K562 (cell line): ENCODE results near the gene ZNHIT2. TPM values are rescaled to one million over a fixed set of nuclear protein-coding genes. Genes with fewer than 3 reads are reported as not detected.

ENCODE experiments used
- ARNT ChIP-seq, 2 experiments: fragments of 450-650 bp; IDR thresholded peaks; 2 replicates each; pipeline ENCODE4 v1.6.1; 2016; ENCODE audit warnings: mild to moderate bottlenecking in 1 of 2
- CAMTA2 ChIP-seq: fragments of 250-450 bp; sonication (Bioruptor Pico); conservative IDR thresholded peaks from 2 replicates; pipeline ENCODE4 v1.5.1; 2022
- CBX2 ChIP-seq: fragments of 200-600 bp; sonication (generic); IDR thresholded peaks from one replicate; pipeline ENCODE4 v1.6.1; 2012; ENCODE audit warnings: mild to moderate bottlenecking, low read length, inconsistent platforms; ENCODE audit not compliant: insufficient read depth, poor library complexity, severe bottlenecking
- CCNT2 ChIP-seq: IDR thresholded peaks from 2 replicates; pipeline ENCODE4 v1.6.1; 2011; ENCODE audit warnings: borderline replicate concordance, low read depth, mild to moderate bottlenecking, moderate library complexity, mixed read lengths, low read length; ENCODE audit not compliant: insufficient read length; ENCODE audit errors: extremely low read depth
- GTF2A2 ChIP-seq: IDR thresholded peaks from 2 replicates; pipeline ENCODE4 v1.6.1; 2016; ENCODE audit warnings: mild to moderate bottlenecking, missing genetic modification characterization, missing compliant biosample characterization
- IFI16 ChIP-seq: fragments of 250-450 bp; sonication (Bioruptor Pico); IDR thresholded peaks from 2 replicates; pipeline ENCODE4 v2.1.2; 2022; ENCODE audit warnings: mild to moderate bottlenecking, inconsistent platforms
- ILF3 ChIP-seq: fragments of 450-650 bp; IDR thresholded peaks from 2 replicates; pipeline ENCODE4 v1.6.1; 2018; ENCODE audit warnings: antibody characterized with exemption, mild to moderate bottlenecking, moderate library complexity, borderline replicate concordance
- MCM7 ChIP-seq, 2 experiments: fragments of 450-650 bp; IDR thresholded peaks; 2 replicates each; pipeline ENCODE4 v1.6.1; 2016 to 2018
- MECOM ChIP-seq: fragments of 250-450 bp; sonication (Bioruptor Pico); IDR thresholded peaks from 2 replicates; pipeline ENCODE4 v1.8.0; 2022; ENCODE audit warnings: inconsistent platforms
- MYC ChIP-seq, 2 experiments: fragments of 250-450 bp in 1 of 2; sonication (Bioruptor Pico) in 1 of 2; IDR thresholded peaks; 2 replicates each; pipeline versions ENCODE4 v1.5.1 to v1.6.1; 2012 to 2021; ENCODE audit warnings: low read depth in 2 of 2, borderline replicate concordance in 1 of 2, improper control_type of control experiment in 1 of 2, low read length in 1 of 2, mild to moderate bottlenecking in 1 of 2, moderate library complexity in 1 of 2
- POLR2AphosphoS5 ChIP-seq: IDR thresholded peaks from 2 replicates; pipeline ENCODE4 v1.6.1; 2011; ENCODE audit warnings: mild to moderate bottlenecking, low read depth, low read length, moderate library complexity; ENCODE audit not compliant: control insufficient read depth, insufficient read depth
- POLR2H ChIP-seq: IDR thresholded peaks from 2 replicates; pipeline ENCODE4 v1.6.1; 2016; ENCODE audit warnings: missing genetic modification characterization, low read depth, mild to moderate bottlenecking, control low read depth, missing compliant biosample characterization, moderate library complexity
- SAFB ChIP-seq: fragments of 200-400 bp; formaldehyde crosslinking; IDR thresholded peaks from 2 replicates; pipeline ENCODE4 v1.6.1; 2017; ENCODE audit warnings: low read depth, low read length, borderline replicate concordance
- SMAD4 ChIP-seq: fragments of 250-450 bp; sonication (Bioruptor Pico); conservative IDR thresholded peaks from 2 replicates; pipeline ENCODE4 v1.8.0; 2021; ENCODE audit warnings: inconsistent platforms, mild to moderate bottlenecking, moderate library complexity
- SPI1 ChIP-seq: IDR thresholded peaks from 2 replicates; pipeline ENCODE4 v1.6.1; 2011; ENCODE audit warnings: low read depth, low read length, control low read depth, borderline replicate concordance
- SRF ChIP-seq, 2 experiments: fragments of 250-450, 450-650 bp in 1 of 2; sonication (Bioruptor Pico) in 1 of 2; sonication (generic) in 1 of 2; formaldehyde crosslinking; IDR thresholded peaks; 2 replicates each; pipeline versions ENCODE4 v1.5.0 to v1.5.1; 2020 to 2022; ENCODE audit warnings: mild to moderate bottlenecking in 1 of 2, missing genetic modification reagents in 1 of 2
- TBP ChIP-seq: optimal IDR thresholded peaks from 2 replicates; pipeline ENCODE3; 2011; ENCODE audit warnings: low read depth, low read length, improper control_type of control experiment
- ZNF253 ChIP-seq: fragments of 250-450 bp; sonication (Bioruptor Pico); conservative IDR thresholded peaks from 2 replicates; pipeline ENCODE4 v1.6.1; 2021; ENCODE audit warnings: mild to moderate bottlenecking
- ZSCAN32 ChIP-seq: fragments of 450-650 bp; formaldehyde crosslinking; IDR thresholded peaks from 2 replicates; pipeline ENCODE4 v1.4.0; 2020; ENCODE audit warnings: mild to moderate bottlenecking, moderate library complexity
- polyA plus RNA-seq, 8 experiments: library from polyadenylated mRNA; depleted of rRNA in 4 of 8; stranded (reverse) in 5 of 8; unstranded in 3 of 8; fragments of >200 nt; fragmentation: Nextera tagmentation in 2 of 8; fragmentation: Illumina TruSeq in 1 of 8; extraction: Ambion mirVana in 2 of 8; extraction: Trizol in 1 of 8; gene quantifications; 2 replicates each; pipeline versions ENCODE4 v1.2.1 to v1.2.3, GENCODE V29; 2011 to 2014; ENCODE audit warnings: inconsistent platforms in 1 of 8, missing spikeins in 1 of 8
- total RNA-seq, 7 experiments: library from RNA; depleted of rRNA in 6 of 7; stranded (reverse); fragments of >200 nt in 6 of 7; fragmentation: Illumina TruSeq in 2 of 7; extraction: Trizol in 2 of 7; gene quantifications; 2 replicates each; pipeline versions ENCODE4 v1.2.1 to v1.2.3, GENCODE V29; 2011 to 2021; ENCODE audit warnings: low replicate concordance in 1 of 7
- TF ChIP-seq, protein P1 (sequence below), 2 experiments: IDR thresholded peaks; 2 replicates each; pipeline ENCODE4 v1.6.1; 2011; ENCODE audit warnings: borderline replicate concordance in 1 of 2, control low read depth in 1 of 2, low read depth in 1 of 2, low read length in 1 of 2, mild to moderate bottlenecking in 1 of 2, mixed read lengths in 1 of 2, moderate library complexity in 1 of 2; ENCODE audit not compliant: insufficient read depth in 1 of 2, insufficient read length in 1 of 2, poor library complexity in 1 of 2, severe bottlenecking in 1 of 2; ENCODE audit errors: extremely low read depth in 1 of 2
- TF ChIP-seq, protein P2 (sequence below), 2 experiments: IDR thresholded peaks in 1 of 2; conservative IDR thresholded peaks in 1 of 2; 2 replicates each; pipeline ENCODE4 v1.6.1; 2016; ENCODE audit warnings: low read depth in 2 of 2, mild to moderate bottlenecking in 1 of 2, missing compliant biosample characterization in 1 of 2, missing genetic modification characterization in 1 of 2, moderate library complexity in 1 of 2

Gene ZNHIT2
- total and polyA plus RNA-seq, 9 of the 15 experiments (the other 6 are each of a cell fraction or from before 2014, with no cell fraction given): 0.08 to 39.0 (median 2.5) TPM

DNA sequence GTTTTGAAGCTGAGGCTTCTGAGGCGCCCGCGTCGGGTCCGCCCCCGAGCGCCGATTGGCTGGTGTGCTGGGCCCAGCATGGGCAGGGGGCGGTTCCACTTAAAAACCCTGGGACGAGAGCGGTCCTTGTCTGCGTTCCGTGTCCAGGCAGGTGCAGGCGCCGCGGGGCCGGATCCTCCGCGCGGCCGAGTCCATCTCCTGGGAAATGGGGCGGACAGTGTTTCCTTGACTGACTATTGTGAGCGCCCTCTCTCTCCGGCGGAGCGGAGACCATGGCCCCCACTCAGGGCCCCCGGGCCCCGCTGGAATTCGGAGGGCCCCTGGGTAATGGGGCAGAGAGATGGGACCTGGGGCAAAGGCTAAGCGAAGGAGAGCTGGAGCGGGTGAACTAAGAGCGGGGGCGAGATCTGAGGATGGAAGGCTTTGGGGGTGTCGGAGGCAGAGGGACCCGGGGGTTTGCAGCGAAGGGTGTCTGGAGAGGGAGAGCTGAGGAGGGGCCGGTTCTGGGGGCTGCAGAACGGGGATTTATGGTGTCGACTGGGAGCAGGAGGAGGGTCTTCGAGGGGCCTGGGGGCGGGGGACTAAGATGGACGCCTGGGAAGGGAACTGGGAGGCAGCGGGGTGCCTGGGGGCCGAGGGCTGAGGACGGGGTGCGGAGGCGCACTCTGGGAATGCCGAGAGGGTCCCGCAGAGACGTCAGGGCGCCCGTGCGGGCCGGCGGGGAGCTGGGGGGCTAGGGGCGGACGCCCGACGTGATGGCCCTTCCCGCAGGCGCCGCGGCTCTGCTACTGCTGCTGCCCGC, 5.6 kb downstream of the ZNHIT2 start, which contains the start of gene TM7SF2 (continued):
- TF ChIP-seq, protein P1, sequence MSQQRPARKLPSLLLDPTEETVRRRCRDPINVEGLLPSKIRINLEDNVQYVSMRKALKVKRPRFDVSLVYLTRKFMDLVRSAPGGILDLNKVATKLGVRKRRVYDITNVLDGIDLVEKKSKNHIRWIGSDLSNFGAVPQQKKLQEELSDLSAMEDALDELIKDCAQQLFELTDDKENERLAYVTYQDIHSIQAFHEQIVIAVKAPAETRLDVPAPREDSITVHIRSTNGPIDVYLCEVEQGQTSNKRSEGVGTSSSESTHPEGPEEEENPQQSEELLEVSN (IDR thresholded peaks at IDR 0.05; ENCODE audit: borderline replicate concordance in 1 of 2, extremely low read depth in 1 of 2, insufficient read depth in 1 of 2, insufficient read length in 1 of 2, low read depth in 1 of 2, low read length in 1 of 2, poor library complexity in 1 of 2, severe bottlenecking in 1 of 2): peak in 1 of 2 experiments; percentile 43
- TF ChIP-seq ILF3 (0 out of 2 replicates have a peak, but pooled peaks have one; percentile 28), CAMTA2 (0 out of 2 replicates have a peak, but pooled peaks have one; percentile 52), MYC (IDR thresholded peaks at IDR 0.05; ENCODE audit: low read depth, low read length) (no peak), MYC (CRISPR knock-in tag; IDR thresholded peaks at IDR 0.05; ENCODE audit: borderline replicate concordance, low read depth) (peak; percentile 87; the same call in 1 of the 2 replicates), TBP (peak; percentile 92), POLR2H (tag) (peak; percentile 90), SRF (CRISPR knock-in tag; IDR thresholded peaks at IDR 0.05) (peak in 1 of 2 experiments; percentile 74; a peak in 1 of 4 replicates), CCNT2 (peak; percentile 29), MECOM (peak; percentile 55; the same call in 1 of the 2 replicates), IFI16 (no peak), SAFB (peak; percentile 70), POLR2AphosphoS5 (peak; percentile 54; the same call in 1 of the 2 replicates), SPI1 (no peak), MCM7 (IDR thresholded peaks at IDR 0.05) (no peak), SMAD4 (CRISPR knock-in tag) (peak; percentile 32), ZSCAN32 (CRISPR knock-in tag) (no peak), CBX2 (no peak), ZNF253 (CRISPR knock-in tag) (no peak), GTF2A2 (tag) (no peak), ARNT (IDR thresholded peaks at IDR 0.05) (0 out of 4 replicates have a peak, but pooled peaks of 1 of the 2 experiments have one; percentile 41)
- TF ChIP-seq, protein P2, sequence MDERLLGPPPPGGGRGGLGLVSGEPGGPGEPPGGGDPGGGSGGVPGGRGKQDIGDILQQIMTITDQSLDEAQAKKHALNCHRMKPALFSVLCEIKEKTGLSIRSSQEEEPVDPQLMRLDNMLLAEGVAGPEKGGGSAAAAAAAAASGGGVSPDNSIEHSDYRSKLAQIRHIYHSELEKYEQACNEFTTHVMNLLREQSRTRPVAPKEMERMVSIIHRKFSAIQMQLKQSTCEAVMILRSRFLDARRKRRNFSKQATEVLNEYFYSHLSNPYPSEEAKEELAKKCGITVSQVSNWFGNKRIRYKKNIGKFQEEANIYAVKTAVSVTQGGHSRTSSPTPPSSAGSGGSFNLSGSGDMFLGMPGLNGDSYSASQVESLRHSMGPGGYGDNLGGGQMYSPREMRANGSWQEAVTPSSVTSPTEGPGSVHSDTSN (CRISPR knock-in tag; IDR thresholded peaks at IDR 0.05; ENCODE audit: low read depth): no peak
- TF ChIP-seq, protein P2 (tag; conservative IDR thresholded peaks at IDR 0.05; ENCODE audit: low read depth): no peak
